ENCODE data around the gene ECD. TPM values are rescaled to one million over a fixed set of nuclear protein-coding genes. Genes with fewer than 3 reads are reported as not detected.

Gene ECD
- total and polyA plus RNA-seq, 7 experiments from 2014 or later = 30.2 to 42.7 (median 33.1) TPM

- H3K27ac Mint-ChIP-seq = peak overlapping the region in 1 of 9 donors; percentile 62
- H3K4me3 Mint-ChIP-seq = no peak overlapping the region
- H3K27me3 Mint-ChIP-seq = no peaks in the 10 kb centered on the region
- ChIA-PET POLR2A (no interaction called here), CTCF (interaction anchor here (0.6 kb wide), 1 partner anchor 32 kb away, joined by 3 read pairs; no protein-coding TSS in a partner anchor)
- H3K4me1 Mint-ChIP-seq = no peaks in the 10 kb centered on the region
- Histone ChIP-seq H3K36me3 (ENCODE audit: control insufficient read depth in 2 of 3, insufficient read depth in 3 of 3, low read length in 3 of 3) (peaks cover 18 to 68% (median 24%) of the 10 kb centered on the region in 3 experiments), H3K4me3 (ENCODE audit: low read length) (no peak overlapping the region), H3K27ac (ENCODE audit: low read depth, low read length) (no peak overlapping the region), H3K4me1 (ENCODE audit: control insufficient read depth in 2 of 2, insufficient read depth in 2 of 2, low read length in 2 of 2) (no peaks in the 10 kb centered on the region), H3K27me3 (ENCODE audit: control insufficient read depth in 2 of 2, insufficient read depth in 2 of 2, low read length in 2 of 2) (no peaks in the 10 kb centered on the region), H3K9me3 (ENCODE audit: control insufficient read depth in 2 of 3, low read length in 3 of 3) (no peaks in the 10 kb centered on the region)
- intact Hi-C loops (cut with micrococcal nuclease) = no loop called here
- peaks cover 5 to 34% (median 24%) of the 10 kb centered on the region in 5 donors for H3K36me3 Mint-ChIP-seq
- DNase-seq = no peak
- H3K9me3 Mint-ChIP-seq = no peaks in the 10 kb centered on the region
- ATAC-seq = no peak
Observed at GRCh38 chr10:73131301-73131700, 36.5 kb downstream of the ECD start.

DNA sequence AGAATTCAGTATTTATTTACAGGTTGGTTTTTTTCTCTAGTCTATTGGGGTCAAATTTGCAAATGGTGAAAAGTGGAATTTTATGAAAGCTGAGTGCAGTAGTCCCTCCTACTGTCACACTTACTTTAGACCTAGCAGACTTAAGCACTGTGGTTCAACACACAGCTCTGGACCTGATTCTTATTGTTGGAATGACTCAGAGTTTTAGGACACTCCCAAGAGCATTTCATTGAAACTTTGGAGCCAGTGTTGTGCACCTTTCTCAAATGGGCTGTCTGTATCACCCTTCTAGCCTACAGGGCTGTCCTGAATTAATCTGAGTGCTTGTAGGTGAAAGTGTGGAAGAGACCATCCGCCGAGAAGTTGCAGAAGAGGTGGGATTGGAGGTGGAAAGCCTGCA lies 41.5 kb downstream of the ECD start:
- H3K4me3 Mint-ChIP-seq = no peak overlapping the region
- H3K27ac Mint-ChIP-seq = peak overlapping the region in 1 of 9 donors; percentile 72
- H3K27ac ChIP-seq (ENCODE audit: low read depth, low read length) = no peak overlapping the region
- no peak for DNase-seq
- no peaks in the 10 kb centered on the region for H3K4me1 Mint-ChIP-seq
- ChIA-PET POLR2A (no interaction called here), CTCF (no interaction called here)
- peaks cover 0 to 26% (median 10%) of the 10 kb centered on the region in 5 donors for H3K36me3 Mint-ChIP-seq
- intact Hi-C loops (cut with micrococcal nuclease) = no loop called here
- no peaks in the 10 kb centered on the region for H3K9me3 ChIP-seq (ENCODE audit: control insufficient read depth in 2 of 3, low read length in 3 of 3)
- no peak for ATAC-seq
- no peaks in the 10 kb centered on the region for H3K27me3 ChIP-seq (ENCODE audit: control insufficient read depth in 2 of 2, insufficient read depth in 2 of 2, low read length in 2 of 2)
- H3K36me3 ChIP-seq (ENCODE audit: control insufficient read depth in 2 of 3, insufficient read depth in 3 of 3, low read length in 3 of 3) = peaks cover 6 to 39% (median 7%) of the 10 kb centered on the region in 3 experiments
- no peaks in the 10 kb centered on the region for H3K9me3 Mint-ChIP-seq
- no peak overlapping the region for H3K4me3 ChIP-seq (ENCODE audit: low read length)
- no peaks in the 10 kb centered on the region for H3K4me1 ChIP-seq (ENCODE audit: control insufficient read depth in 2 of 2, insufficient read depth in 2 of 2, low read length in 2 of 2)
- H3K27me3 Mint-ChIP-seq = no peaks in the 10 kb centered on the region

DNA sequence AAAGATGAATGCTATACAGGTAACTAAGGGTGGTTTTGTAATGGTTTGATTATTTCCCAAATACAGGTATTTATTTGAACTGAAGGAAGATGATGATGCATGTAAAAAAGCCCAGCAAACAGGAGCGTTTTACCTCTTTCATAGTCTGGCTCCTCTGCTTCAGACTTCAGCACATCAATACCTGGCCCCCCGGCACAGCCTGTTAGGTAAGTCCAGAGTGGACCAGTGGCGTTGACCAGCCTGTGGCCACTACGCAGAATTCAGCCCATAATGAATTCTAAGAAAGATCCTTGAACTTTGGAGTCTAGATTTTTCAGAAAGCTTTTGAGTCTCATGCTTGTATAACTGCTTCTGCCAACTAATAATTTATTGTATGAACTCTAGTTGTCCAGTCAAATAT lies 47.9 kb downstream of the ECD start:
- no peak overlapping the region for H3K27ac ChIP-seq (ENCODE audit: low read depth, low read length)
- H3K9me3 Mint-ChIP-seq = no peaks in the 10 kb centered on the region
- POLR2A ChIA-PET = interaction anchor here (1.4 kb wide), 1 partner anchor 10 kb away, joined by 9 read pairs; the partner anchor contains the start of gene NUDT13

DNA sequence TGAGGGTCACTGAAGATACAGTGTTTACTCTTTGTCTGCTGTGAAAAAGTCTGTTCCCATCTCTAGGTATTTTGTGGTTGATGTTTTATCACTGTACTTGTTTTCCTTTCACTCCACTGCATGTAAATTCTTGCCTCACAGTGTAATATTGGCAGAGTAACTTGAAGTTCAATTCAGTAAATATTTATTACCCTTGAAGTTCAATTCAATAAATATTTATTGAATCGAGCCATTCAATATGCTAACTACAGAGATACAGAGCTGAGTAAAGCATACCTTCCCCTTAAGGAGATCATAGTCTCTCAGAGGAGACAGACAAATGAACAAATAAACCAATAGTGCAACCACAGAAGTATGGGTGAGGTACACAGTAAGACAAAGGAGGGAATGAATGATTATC lies 48.4 kb downstream of the ECD start:
- Histone ChIP-seq H3K36me3 (ENCODE audit: control insufficient read depth in 2 of 3, insufficient read depth in 3 of 3, low read length in 3 of 3) (peaks cover 0 to 8% (median 0%) of the 10 kb centered on the region in 3 experiments), H3K27me3 (ENCODE audit: control insufficient read depth in 2 of 2, insufficient read depth in 2 of 2, low read length in 2 of 2) (no peaks in the 10 kb centered on the region), H3K27ac (ENCODE audit: low read depth, low read length) (no peak overlapping the region), H3K4me3 (ENCODE audit: low read length) (no peak overlapping the region), H3K9me3 (ENCODE audit: control insufficient read depth in 2 of 3, low read length in 3 of 3) (no peaks in the 10 kb centered on the region), H3K4me1 (ENCODE audit: control insufficient read depth in 2 of 2, insufficient read depth in 2 of 2, low read length in 2 of 2) (no peaks in the 10 kb centered on the region)
- CTCF ChIA-PET = no interaction called here
- peaks cover 0 to 15% (median 3%) of the 10 kb centered on the region in 5 donors for H3K36me3 Mint-ChIP-seq
- DNase-seq (no peak), ATAC-seq (no peak)
- H3K27me3 Mint-ChIP-seq = no peaks in the 10 kb centered on the region
- no peak overlapping the region for H3K4me3 Mint-ChIP-seq
- intact Hi-C loops (cut with micrococcal nuclease) = no loop called here
- POLR2A ChIA-PET = interaction anchor here (1.4 kb wide), 1 partner anchor 9 kb away, joined by 9 read pairs; the partner anchor contains the start of gene NUDT13
- H3K9me3 Mint-ChIP-seq = no peaks in the 10 kb centered on the region
- no peak overlapping the region for H3K27ac Mint-ChIP-seq
- peaks cover 0 to 5% (median 0%) of the 10 kb centered on the region in 7 donors for H3K4me1 Mint-ChIP-seq

More for the DNA sequence above, 47.9 kb downstream of the ECD start:
- Histone ChIP-seq H3K4me3 (ENCODE audit: low read length) (no peak overlapping the region), H3K36me3 (ENCODE audit: control insufficient read depth in 2 of 3, insufficient read depth in 3 of 3, low read length in 3 of 3) (peaks cover 0 to 10% (median 0%) of the 10 kb centered on the region in 3 experiments), H3K4me1 (ENCODE audit: control insufficient read depth in 2 of 2, insufficient read depth in 2 of 2, low read length in 2 of 2) (no peaks in the 10 kb centered on the region), H3K9me3 (ENCODE audit: control insufficient read depth in 2 of 3, low read length in 3 of 3) (no peaks in the 10 kb centered on the region), H3K27me3 (ENCODE audit: control insufficient read depth in 2 of 2, insufficient read depth in 2 of 2, low read length in 2 of 2) (no peaks in the 10 kb centered on the region)
- Mint-ChIP-seq H3K4me1 (peaks cover 0 to 5% (median 0%) of the 10 kb centered on the region in 7 donors), H3K4me3 (no peak overlapping the region), H3K27me3 (no peaks in the 10 kb centered on the region), H3K36me3 (peaks cover 0 to 16% (median 3%) of the 10 kb centered on the region in 5 donors), H3K27ac (no peak overlapping the region)
- intact Hi-C loops (cut with micrococcal nuclease) = no loop called here
- no peak for DNase-seq
- ATAC-seq = no peak
- CTCF ChIA-PET = no interaction called here

- DNase-seq = no peak
- Histone ChIP-seq H3K27ac (ENCODE audit: low read depth, low read length) (no peak overlapping the region), H3K4me1 (ENCODE audit: control insufficient read depth in 2 of 2, insufficient read depth in 2 of 2, low read length in 2 of 2) (no peaks in the 10 kb centered on the region), H3K4me3 (ENCODE audit: low read length) (no peak overlapping the region), H3K36me3 (ENCODE audit: control insufficient read depth in 2 of 3, insufficient read depth in 3 of 3, low read length in 3 of 3) (peaks cover 0 to 3% (median 0%) of the 10 kb centered on the region in 3 experiments), H3K9me3 (ENCODE audit: control insufficient read depth in 2 of 3, low read length in 3 of 3) (no peaks in the 10 kb centered on the region), H3K27me3 (ENCODE audit: control insufficient read depth in 2 of 2, insufficient read depth in 2 of 2, low read length in 2 of 2) (no peaks in the 10 kb centered on the region)
- H3K27ac Mint-ChIP-seq = no peak overlapping the region
- intact Hi-C loops (cut with micrococcal nuclease) = no loop called here
- no peaks in the 10 kb centered on the region for H3K27me3 Mint-ChIP-seq
- no peaks in the 10 kb centered on the region for H3K9me3 Mint-ChIP-seq
- peaks cover 0 to 5% (median 0%) of the 10 kb centered on the region in 7 donors for H3K4me1 Mint-ChIP-seq
- peaks cover 0 to 10% (median 3%) of the 10 kb centered on the region in 5 donors for H3K36me3 Mint-ChIP-seq
- ChIA-PET CTCF (interaction anchor here (0.6 kb wide), 1 partner anchor 524 kb away, joined by 3 read pairs; no protein-coding TSS in a partner anchor), POLR2A (no interaction called here)
- ATAC-seq = no peak
- no peak overlapping the region for H3K4me3 Mint-ChIP-seq
Observed at GRCh38 chr10:73117976-73118743, 49.6 kb downstream of the ECD start.

- ChIA-PET CTCF (interaction anchor here (0.6 kb wide), 1 partner anchor 17 kb away, joined by 3 read pairs; no protein-coding TSS in a partner anchor), POLR2A (no interaction called here)
- no peak overlapping the region for H3K27ac ChIP-seq (ENCODE audit: low read depth, low read length)
Observed at GRCh38 chr10:73116017-73116416, 51.8 kb downstream of the ECD start.

More at GRCh38 chr10:73116017-73116416, 51.8 kb downstream of the ECD start:
- H3K36me3 Mint-ChIP-seq = peaks cover 0 to 10% (median 5%) of the 10 kb centered on the region in 5 donors
- no peak overlapping the region for H3K27ac Mint-ChIP-seq
- intact Hi-C loops (cut with micrococcal nuclease) = no loop called here
- H3K27me3 Mint-ChIP-seq = no peaks in the 10 kb centered on the region
- H3K4me3 Mint-ChIP-seq = no peak overlapping the region
- H3K4me3 ChIP-seq (ENCODE audit: low read length) = no peak overlapping the region
- H3K9me3 Mint-ChIP-seq = no peaks in the 10 kb centered on the region
- H3K4me1 ChIP-seq (ENCODE audit: control insufficient read depth in 2 of 2, insufficient read depth in 2 of 2, low read length in 2 of 2) = no peaks in the 10 kb centered on the region
- DNase-seq (no peak), ATAC-seq (no peak)
- H3K36me3 ChIP-seq (ENCODE audit: control insufficient read depth in 2 of 3, insufficient read depth in 3 of 3, low read length in 3 of 3) = no peaks in the 10 kb centered on the region
- H3K9me3 ChIP-seq (ENCODE audit: control insufficient read depth in 2 of 3, low read length in 3 of 3) = no peaks in the 10 kb centered on the region
- no peaks in the 10 kb centered on the region for H3K27me3 ChIP-seq (ENCODE audit: control insufficient read depth in 2 of 2, insufficient read depth in 2 of 2, low read length in 2 of 2)
- H3K4me1 Mint-ChIP-seq = peaks cover 0 to 10% (median 6%) of the 10 kb centered on the region in 7 donors
